GM23338 (cell line): ENCODE results near the gene CHD9. TPM values are rescaled to one million over a fixed set of nuclear protein-coding genes. Genes with fewer than 3 reads are reported as not detected.

ENCODE experiments used
- ATAC-seq: fragments of 200-7000 bp; cut with Tn5 transposase; 3 replicates; pipeline ENCODE4 v1.9.1; 2020
- DNase-seq: peaks from one replicate; pipeline ENCODE4 v3.0.0-alpha.2; 2015; ENCODE audit warnings: low spot score
- H2AFZ ChIP-seq: fragments of 200-600 bp; sonication (generic); 2 replicates; pipeline ENCODE4 v1.8.0; 2016; ENCODE audit warnings: antibody characterized with exemption, mild to moderate bottlenecking, moderate library complexity
- H3F3A ChIP-seq: fragments of 200-600 bp; sonication (generic); replicated peaks from 2 replicates; pipeline ENCODE4 v1.8.0; 2017; ENCODE audit warnings: antibody characterized with exemption, mixed run types, low read depth
- H3K27ac ChIP-seq: fragments of 200-600 bp; sonication (generic); 2 replicates; pipeline ENCODE4 v1.6.1; 2016; ENCODE audit warnings: low read depth
- H3K27me3 ChIP-seq: fragments of 200-600 bp; sonication (generic); 2 replicates; pipeline ENCODE4 v1.8.0; 2016; ENCODE audit warnings: mild to moderate bottlenecking, mixed run types, moderate library complexity; ENCODE audit not compliant: insufficient read depth
- H3K36me3 ChIP-seq: fragments of 200-600 bp; sonication (generic); 2 replicates; pipeline ENCODE4 v1.8.0; 2016; ENCODE audit warnings: mild to moderate bottlenecking; ENCODE audit not compliant: insufficient read depth
- H3K4me1 ChIP-seq: fragments of 200-600 bp; sonication (generic); 2 replicates; pipeline ENCODE4 v1.8.0; 2016; ENCODE audit warnings: mild to moderate bottlenecking, moderate library complexity; ENCODE audit not compliant: insufficient read depth
- H3K4me2 ChIP-seq: fragments of 200-600 bp; sonication (generic); 2 replicates; pipeline ENCODE4 v1.7.1; 2017; ENCODE audit warnings: mixed run types
- H3K4me3 ChIP-seq: fragments of 200-600 bp; sonication (generic); 2 replicates; pipeline ENCODE4 v1.6.1; 2016; ENCODE audit warnings: mixed run types
- H3K79me2 ChIP-seq: fragments of 200-600 bp; sonication (generic); replicated peaks from 2 replicates; pipeline ENCODE4 v1.8.0; 2017; ENCODE audit warnings: mild to moderate bottlenecking; ENCODE audit not compliant: insufficient read depth
- H3K9me2 ChIP-seq: fragments of 200-600 bp; sonication (generic); 2 replicates; pipeline ENCODE4 v1.8.0; 2017; ENCODE audit not compliant: insufficient read depth
- H4K20me1 ChIP-seq: fragments of 200-600 bp; sonication (generic); replicated peaks from 2 replicates; pipeline ENCODE4 v1.8.0; 2017; ENCODE audit warnings: mild to moderate bottlenecking; ENCODE audit not compliant: insufficient read depth
- H3K27ac Mint-ChIP-seq: 2 replicates; pipeline ENCODE4 v1.8.0; 2020; ENCODE audit warnings: inconsistent platforms, mild to moderate bottlenecking, moderate library complexity, mixed read lengths
- H3K27me3 Mint-ChIP-seq: 3 replicates; pipeline ENCODE4 v1.8.0; 2022; ENCODE audit warnings: low read depth, mild to moderate bottlenecking, moderate library complexity, mixed read lengths, inconsistent platforms; ENCODE audit not compliant: insufficient read depth, poor library complexity
- H3K36me3 Mint-ChIP-seq: 3 replicates; pipeline ENCODE4 v1.8.0; 2021; ENCODE audit warnings: low read depth, mild to moderate bottlenecking, inconsistent platforms, moderate library complexity, mixed read lengths
- H3K4me1 Mint-ChIP-seq: 3 replicates; pipeline ENCODE4 v1.8.0; 2020; ENCODE audit warnings: mild to moderate bottlenecking, inconsistent platforms, mixed read lengths
- H3K4me3 Mint-ChIP-seq: 3 replicates; pipeline ENCODE4 v1.8.0; 2021; ENCODE audit warnings: moderate library complexity, mild to moderate bottlenecking, inconsistent platforms, mixed read lengths
- H3K9me3 Mint-ChIP-seq: 3 replicates; pipeline ENCODE4 v1.8.0; 2020; ENCODE audit warnings: moderate library complexity, mild to moderate bottlenecking, inconsistent platforms, mixed read lengths
- CREB1 ChIP-seq: fragments of 250-450 bp; sonication (Bioruptor Pico); IDR thresholded peaks from 2 replicates; pipeline ENCODE4 v1.5.0; 2020; ENCODE audit warnings: low read depth, mild to moderate bottlenecking, moderate library complexity
- EZH2 ChIP-seq: fragments of 200-600 bp; sonication (generic); IDR thresholded peaks from one replicate; pipeline ENCODE4 v1.8.0; 2017; ENCODE audit warnings: antibody characterized with exemption, mild to moderate bottlenecking, low read depth; ENCODE audit not compliant: unreplicated experiment
- EZH2phosphoT487 ChIP-seq: fragments of 200-600 bp; sonication (generic); IDR thresholded peaks from one replicate; pipeline ENCODE4 v1.8.1; 2018; ENCODE audit warnings: antibody characterized with exemption; ENCODE audit not compliant: unreplicated experiment
- JUNB ChIP-seq: IDR thresholded peaks from one replicate; pipeline ENCODE4 v1.6.1; 2016; ENCODE audit warnings: antibody characterized with exemption; ENCODE audit not compliant: unreplicated experiment
- STAT1 ChIP-seq: IDR thresholded peaks from one replicate; pipeline ENCODE4 v1.6.1; 2016; ENCODE audit warnings: antibody characterized with exemption; ENCODE audit not compliant: unreplicated experiment
- ZNF114 ChIP-seq: fragments of 250-450 bp; sonication (Bioruptor Pico); IDR thresholded peaks from 2 replicates; pipeline ENCODE4 v1.5.0; 2020; ENCODE audit warnings: mild to moderate bottlenecking, moderate library complexity
- ZNF331 ChIP-seq: fragments of 250-450 bp; sonication (Bioruptor Pico); IDR thresholded peaks from 2 replicates; pipeline ENCODE4 v1.5.0; 2020; ENCODE audit warnings: low read depth, mild to moderate bottlenecking, moderate library complexity
- polyA plus RNA-seq: library from polyadenylated mRNA; unstranded; fragments of >200 nt; fragmentation: Nextera tagmentation; extraction: Ambion mirVana; gene quantifications from 2 replicates; pipeline ENCODE4 v1.2.1, GENCODE V29; 2016
- total RNA-seq: library from RNA; depleted of rRNA; stranded (reverse); fragments of >200 nt; shearing (Covaris generic); gene quantifications from 2 replicates; pipeline ENCODE4 v1.2.3, GENCODE V29; 2014
- TF ChIP-seq, protein P1 (sequence below): IDR thresholded peaks from 2 replicates; pipeline ENCODE4 v1.6.1; 2016; ENCODE audit warnings: antibody characterized with exemption
- TF ChIP-seq, protein P2 (sequence below), 2 experiments: fragments of 200-600 bp in 1 of 2; sonication (generic) in 1 of 2; conservative IDR thresholded peaks; 2 replicates each; pipeline versions ENCODE4 v1.5.1 to v1.6.1; 2016 to 2017; ENCODE audit warnings: antibody characterized with exemption in 2 of 2, low read depth in 2 of 2, mild to moderate bottlenecking in 2 of 2, moderate library complexity in 1 of 2
- TF ChIP-seq, protein P3 (sequence below): fragments of 250-450 bp; sonication (Bioruptor Pico); IDR thresholded peaks from 2 replicates; pipeline ENCODE4 v1.5.0; 2020; ENCODE audit warnings: mild to moderate bottlenecking, moderate library complexity
- TF ChIP-seq, protein P4 (sequence below): IDR thresholded peaks from one replicate; pipeline ENCODE4 v1.6.1; 2018; ENCODE audit warnings: antibody characterized with exemption; ENCODE audit not compliant: unreplicated experiment

CHD9 gene
- total and polyA plus RNA-seq, 2 experiments from 2014 or later: 18.8 to 46.6 TPM

DNA sequence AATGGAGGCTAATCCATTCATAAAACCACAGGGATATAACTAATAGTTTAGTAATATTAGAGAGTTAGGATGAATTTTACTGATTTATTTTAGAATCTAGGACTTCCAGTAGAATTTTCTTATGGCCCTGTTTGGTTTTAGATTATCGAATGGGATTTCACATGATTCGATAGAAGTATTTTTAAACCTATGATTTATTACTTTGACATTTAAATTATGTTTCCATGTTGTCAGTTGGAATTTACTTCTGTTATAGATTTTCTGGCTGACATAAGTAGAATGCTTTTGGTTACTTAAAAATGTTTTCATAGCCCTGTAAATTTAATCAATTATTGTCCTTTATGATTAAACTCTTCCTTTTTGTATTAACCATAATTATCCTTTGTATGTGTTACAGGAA is 158.8 kb downstream of the CHD9 start (continued):
- TF ChIP-seq EZH2 (no peak), JUNB (no peak), CREB1 (CRISPR knock-in tag) (no peak), ZNF114 (CRISPR knock-in tag) (no peak), ZNF331 (CRISPR knock-in tag) (no peak)
- TF ChIP-seq, protein P1, sequence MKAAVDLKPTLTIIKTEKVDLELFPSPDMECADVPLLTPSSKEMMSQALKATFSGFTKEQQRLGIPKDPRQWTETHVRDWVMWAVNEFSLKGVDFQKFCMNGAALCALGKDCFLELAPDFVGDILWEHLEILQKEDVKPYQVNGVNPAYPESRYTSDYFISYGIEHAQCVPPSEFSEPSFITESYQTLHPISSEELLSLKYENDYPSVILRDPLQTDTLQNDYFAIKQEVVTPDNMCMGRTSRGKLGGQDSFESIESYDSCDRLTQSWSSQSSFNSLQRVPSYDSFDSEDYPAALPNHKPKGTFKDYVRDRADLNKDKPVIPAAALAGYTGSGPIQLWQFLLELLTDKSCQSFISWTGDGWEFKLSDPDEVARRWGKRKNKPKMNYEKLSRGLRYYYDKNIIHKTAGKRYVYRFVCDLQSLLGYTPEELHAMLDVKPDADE: no peak

DNA sequence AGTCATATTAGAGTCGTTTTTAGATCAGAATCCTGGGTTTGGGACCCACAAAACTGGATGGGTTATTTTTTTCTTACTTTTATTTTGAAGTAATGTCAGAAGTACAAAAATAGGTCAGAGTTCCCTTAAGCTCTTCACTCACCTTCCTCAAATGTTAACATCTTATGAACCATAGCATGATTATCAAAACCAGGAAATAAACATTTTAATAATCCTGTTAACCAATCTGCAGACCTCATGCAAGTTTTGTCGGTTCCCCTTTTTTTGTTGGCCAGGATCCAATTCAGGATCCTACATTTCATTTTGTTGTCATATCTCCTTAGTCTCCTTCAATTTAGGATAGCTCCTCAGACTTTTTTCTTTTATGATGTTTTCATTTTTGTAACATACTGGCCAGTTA is 162.0 kb downstream of the CHD9 start:
- Histone ChIP-seq H3K4me1 (no peaks in the 10 kb centered on the region), H3K27me3 (no peaks in the 10 kb centered on the region), H3K79me2 (peaks cover 20% of the 10 kb centered on the region), H3K4me2 (no peak overlapping the region), H4K20me1 (no peaks in the 10 kb centered on the region), H3K4me3 (no peak overlapping the region), H3F3A (no peaks in the 10 kb centered on the region), H3K9me2 (no peaks in the 10 kb centered on the region), H3K27ac (no peak overlapping the region), H2AFZ (no peak overlapping the region), H3K36me3 (no peaks in the 10 kb centered on the region)
- no peak for DNase-seq
- Mint-ChIP-seq H3K4me3 (no peak overlapping the region), H3K9me3 (no peaks in the 10 kb centered on the region), H3K27ac (0 out of 2 replicates have a peak overlapping the region, but pooled peaks have one; percentile 2), H3K36me3 (peaks cover 24% of the 10 kb centered on the region; the same call in 2 of the 3 replicates), H3K4me1 (peaks cover 7% of the 10 kb centered on the region; the same call in 2 of the 3 replicates), H3K27me3 (no peaks in the 10 kb centered on the region)
- ATAC-seq: no peak
- no peak for TF ChIP-seq STAT1
- TF ChIP-seq, protein P2, sequence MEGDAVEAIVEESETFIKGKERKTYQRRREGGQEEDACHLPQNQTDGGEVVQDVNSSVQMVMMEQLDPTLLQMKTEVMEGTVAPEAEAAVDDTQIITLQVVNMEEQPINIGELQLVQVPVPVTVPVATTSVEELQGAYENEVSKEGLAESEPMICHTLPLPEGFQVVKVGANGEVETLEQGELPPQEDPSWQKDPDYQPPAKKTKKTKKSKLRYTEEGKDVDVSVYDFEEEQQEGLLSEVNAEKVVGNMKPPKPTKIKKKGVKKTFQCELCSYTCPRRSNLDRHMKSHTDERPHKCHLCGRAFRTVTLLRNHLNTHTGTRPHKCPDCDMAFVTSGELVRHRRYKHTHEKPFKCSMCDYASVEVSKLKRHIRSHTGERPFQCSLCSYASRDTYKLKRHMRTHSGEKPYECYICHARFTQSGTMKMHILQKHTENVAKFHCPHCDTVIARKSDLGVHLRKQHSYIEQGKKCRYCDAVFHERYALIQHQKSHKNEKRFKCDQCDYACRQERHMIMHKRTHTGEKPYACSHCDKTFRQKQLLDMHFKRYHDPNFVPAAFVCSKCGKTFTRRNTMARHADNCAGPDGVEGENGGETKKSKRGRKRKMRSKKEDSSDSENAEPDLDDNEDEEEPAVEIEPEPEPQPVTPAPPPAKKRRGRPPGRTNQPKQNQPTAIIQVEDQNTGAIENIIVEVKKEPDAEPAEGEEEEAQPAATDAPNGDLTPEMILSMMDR (conservative IDR thresholded peaks at IDR 0.05; ENCODE audit: low read depth in 2 of 2): no peak
- TF ChIP-seq, protein P3, sequence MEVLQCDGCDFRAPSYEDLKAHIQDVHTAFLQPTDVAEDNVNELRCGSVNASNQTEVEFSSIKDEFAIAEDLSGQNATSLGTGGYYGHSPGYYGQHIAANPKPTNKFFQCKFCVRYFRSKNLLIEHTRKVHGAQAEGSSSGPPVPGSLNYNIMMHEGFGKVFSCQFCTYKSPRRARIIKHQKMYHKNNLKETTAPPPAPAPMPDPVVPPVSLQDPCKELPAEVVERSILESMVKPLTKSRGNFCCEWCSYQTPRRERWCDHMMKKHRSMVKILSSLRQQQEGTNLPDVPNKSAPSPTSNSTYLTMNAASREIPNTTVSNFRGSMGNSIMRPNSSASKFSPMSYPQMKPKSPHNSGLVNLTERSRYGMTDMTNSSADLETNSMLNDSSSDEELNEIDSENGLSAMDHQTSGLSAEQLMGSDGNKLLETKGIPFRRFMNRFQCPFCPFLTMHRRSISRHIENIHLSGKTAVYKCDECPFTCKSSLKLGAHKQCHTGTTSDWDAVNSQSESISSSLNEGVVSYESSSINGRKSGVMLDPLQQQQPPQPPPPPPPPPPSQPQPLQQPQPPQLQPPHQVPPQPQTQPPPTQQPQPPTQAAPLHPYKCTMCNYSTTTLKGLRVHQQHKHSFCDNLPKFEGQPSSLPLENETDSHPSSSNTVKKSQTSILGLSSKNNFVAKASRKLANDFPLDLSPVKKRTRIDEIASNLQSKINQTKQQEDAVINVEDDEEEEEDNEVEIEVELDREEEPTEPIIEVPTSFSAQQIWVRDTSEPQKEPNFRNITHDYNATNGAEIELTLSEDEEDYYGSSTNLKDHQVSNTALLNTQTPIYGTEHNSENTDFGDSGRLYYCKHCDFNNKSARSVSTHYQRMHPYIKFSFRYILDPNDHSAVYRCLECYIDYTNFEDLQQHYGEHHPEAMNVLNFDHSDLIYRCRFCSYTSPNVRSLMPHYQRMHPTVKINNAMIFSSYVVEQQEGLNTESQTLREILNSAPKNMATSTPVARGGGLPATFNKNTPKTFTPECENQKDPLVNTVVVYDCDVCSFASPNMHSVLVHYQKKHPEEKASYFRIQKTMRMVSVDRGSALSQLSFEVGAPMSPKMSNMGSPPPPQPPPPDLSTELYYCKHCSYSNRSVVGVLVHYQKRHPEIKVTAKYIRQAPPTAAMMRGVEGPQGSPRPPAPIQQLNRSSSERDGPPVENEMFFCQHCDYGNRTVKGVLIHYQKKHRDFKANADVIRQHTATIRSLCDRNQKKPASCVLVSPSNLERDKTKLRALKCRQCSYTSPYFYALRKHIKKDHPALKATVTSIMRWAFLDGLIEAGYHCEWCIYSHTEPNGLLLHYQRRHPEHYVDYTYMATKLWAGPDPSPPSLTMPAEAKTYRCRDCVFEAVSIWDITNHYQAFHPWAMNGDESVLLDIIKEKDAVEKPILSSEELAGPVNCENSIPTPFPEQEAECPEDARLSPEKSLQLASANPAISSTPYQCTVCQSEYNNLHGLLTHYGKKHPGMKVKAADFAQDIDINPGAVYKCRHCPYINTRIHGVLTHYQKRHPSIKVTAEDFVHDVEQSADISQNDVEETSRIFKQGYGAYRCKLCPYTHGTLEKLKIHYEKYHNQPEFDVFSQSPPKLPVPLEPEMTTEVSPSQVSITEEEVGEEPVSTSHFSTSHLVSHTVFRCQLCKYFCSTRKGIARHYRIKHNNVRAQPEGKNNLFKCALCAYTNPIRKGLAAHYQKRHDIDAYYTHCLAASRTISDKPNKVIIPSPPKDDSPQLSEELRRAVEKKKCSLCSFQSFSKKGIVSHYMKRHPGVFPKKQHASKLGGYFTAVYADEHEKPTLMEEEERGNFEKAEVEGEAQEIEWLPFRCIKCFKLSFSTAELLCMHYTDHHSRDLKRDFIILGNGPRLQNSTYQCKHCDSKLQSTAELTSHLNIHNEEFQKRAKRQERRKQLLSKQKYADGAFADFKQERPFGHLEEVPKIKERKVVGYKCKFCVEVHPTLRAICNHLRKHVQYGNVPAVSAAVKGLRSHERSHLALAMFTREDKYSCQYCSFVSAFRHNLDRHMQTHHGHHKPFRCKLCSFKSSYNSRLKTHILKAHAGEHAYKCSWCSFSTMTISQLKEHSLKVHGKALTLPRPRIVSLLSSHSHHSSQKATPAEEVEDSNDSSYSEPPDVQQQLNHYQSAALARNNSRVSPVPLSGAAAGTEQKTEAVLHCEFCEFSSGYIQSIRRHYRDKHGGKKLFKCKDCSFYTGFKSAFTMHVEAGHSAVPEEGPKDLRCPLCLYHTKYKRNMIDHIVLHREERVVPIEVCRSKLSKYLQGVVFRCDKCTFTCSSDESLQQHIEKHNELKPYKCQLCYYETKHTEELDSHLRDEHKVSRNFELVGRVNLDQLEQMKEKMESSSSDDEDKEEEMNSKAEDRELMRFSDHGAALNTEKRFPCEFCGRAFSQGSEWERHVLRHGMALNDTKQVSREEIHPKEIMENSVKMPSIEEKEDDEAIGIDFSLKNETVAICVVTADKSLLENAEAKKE (CRISPR knock-in tag): no peak
- TF ChIP-seq EZH2phosphoT487: no peak
- no peak for TF ChIP-seq CREB1 (CRISPR knock-in tag)
- TF ChIP-seq, protein P4, sequence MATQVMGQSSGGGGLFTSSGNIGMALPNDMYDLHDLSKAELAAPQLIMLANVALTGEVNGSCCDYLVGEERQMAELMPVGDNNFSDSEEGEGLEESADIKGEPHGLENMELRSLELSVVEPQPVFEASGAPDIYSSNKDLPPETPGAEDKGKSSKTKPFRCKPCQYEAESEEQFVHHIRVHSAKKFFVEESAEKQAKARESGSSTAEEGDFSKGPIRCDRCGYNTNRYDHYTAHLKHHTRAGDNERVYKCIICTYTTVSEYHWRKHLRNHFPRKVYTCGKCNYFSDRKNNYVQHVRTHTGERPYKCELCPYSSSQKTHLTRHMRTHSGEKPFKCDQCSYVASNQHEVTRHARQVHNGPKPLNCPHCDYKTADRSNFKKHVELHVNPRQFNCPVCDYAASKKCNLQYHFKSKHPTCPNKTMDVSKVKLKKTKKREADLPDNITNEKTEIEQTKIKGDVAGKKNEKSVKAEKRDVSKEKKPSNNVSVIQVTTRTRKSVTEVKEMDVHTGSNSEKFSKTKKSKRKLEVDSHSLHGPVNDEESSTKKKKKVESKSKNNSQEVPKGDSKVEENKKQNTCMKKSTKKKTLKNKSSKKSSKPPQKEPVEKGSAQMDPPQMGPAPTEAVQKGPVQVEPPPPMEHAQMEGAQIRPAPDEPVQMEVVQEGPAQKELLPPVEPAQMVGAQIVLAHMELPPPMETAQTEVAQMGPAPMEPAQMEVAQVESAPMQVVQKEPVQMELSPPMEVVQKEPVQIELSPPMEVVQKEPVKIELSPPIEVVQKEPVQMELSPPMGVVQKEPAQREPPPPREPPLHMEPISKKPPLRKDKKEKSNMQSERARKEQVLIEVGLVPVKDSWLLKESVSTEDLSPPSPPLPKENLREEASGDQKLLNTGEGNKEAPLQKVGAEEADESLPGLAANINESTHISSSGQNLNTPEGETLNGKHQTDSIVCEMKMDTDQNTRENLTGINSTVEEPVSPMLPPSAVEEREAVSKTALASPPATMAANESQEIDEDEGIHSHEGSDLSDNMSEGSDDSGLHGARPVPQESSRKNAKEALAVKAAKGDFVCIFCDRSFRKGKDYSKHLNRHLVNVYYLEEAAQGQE: no peak
- TF ChIP-seq, protein P1: no peak
